ENCODE data around the gene FOXP1. TPM values are rescaled to one million over a fixed set of nuclear protein-coding genes. Genes with fewer than 3 reads are reported as not detected.

The FOXP1 gene
- total RNA-seq, 1 experiment from 2014 or later, result 75.3 TPM

DNA sequence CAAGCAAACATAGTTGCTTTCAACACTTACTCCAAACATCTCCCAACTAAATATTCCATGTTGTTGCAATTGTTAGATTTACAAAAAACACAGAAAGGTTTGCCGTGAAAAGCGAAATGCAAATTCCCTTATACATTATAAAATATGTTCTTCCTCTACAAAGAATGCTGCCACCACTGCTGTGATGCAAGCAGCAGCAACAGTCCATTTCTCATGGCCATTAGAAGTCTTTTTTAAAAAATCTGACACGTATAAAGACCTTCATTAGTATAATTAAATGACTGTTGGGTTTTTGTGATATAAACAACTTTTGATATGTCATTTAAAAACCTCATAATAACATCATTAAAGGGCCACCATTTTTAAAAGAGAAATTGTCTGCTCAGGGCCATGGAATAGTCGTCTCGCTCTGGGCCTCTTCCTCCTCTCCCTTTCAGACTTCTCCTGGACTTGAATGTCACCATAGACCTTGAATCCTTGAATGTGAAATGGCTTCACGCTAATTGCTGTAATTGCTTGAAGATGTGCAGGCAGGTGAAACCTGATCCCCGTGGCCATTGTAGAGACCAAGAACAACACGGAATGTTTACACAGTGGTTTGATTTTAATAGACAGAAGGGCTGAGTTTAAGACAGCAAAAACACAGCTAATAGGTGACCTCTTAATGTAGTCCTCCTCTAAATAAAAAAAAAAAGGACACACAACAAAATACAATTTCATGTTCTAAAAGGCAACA is 450.4 kb downstream of the FOXP1 start:
- Histone ChIP-seq H3K27me3 (ENCODE audit: insufficient read depth, low read length) (no peaks in the 10 kb centered on the region), H2BK15ac (ENCODE audit: low read depth, low read length) (no peak overlapping the region), H3K79me1 (ENCODE audit: insufficient read depth, low read depth, low read length, poor library complexity, severe bottlenecking) (no peaks in the 10 kb centered on the region), H2BK20ac (ENCODE audit: low read depth, low read length, poor library complexity, severe bottlenecking) (no peak overlapping the region), H3K9ac (ENCODE audit: extremely low read depth, insufficient read length, low read length) (no peak overlapping the region), H3K27ac (ENCODE audit: insufficient read length, low read depth, low read length) (no peak overlapping the region), H4K91ac (ENCODE audit: insufficient read length, low read depth, low read length) (no peak overlapping the region), H3K56ac (ENCODE audit: insufficient read length, low read depth, low read length) (no peak overlapping the region), H4K20me1 (ENCODE audit: control insufficient read depth, insufficient read depth, insufficient read length) (no peaks in the 10 kb centered on the region), H3K79me2 (ENCODE audit: insufficient read depth, low read length) (no peaks in the 10 kb centered on the region), H4K5ac (ENCODE audit: insufficient read length, low read depth, low read length) (no peak overlapping the region), H2BK5ac (ENCODE audit: insufficient read length, low read length) (no peak overlapping the region), H2AFZ (ENCODE audit: low read length) (no peak overlapping the region), H3K18ac (ENCODE audit: insufficient read length, low read depth, low read length) (no peak overlapping the region), H3K4ac (ENCODE audit: low read depth, low read length) (no peak overlapping the region), H4K8ac (replicated peaks; ENCODE audit: insufficient read length, low read depth, low read length) (no peak overlapping the region), H3K23me2 (ENCODE audit: insufficient read length, low read depth, low read length, poor library complexity, severe bottlenecking) (no peaks in the 10 kb centered on the region), H3T11ph (ENCODE audit: low read length) (no peak overlapping the region), H3K9me3 (ENCODE audit: control insufficient read depth, low read depth, low read length) (no peaks in the 10 kb centered on the region), H3K14ac (ENCODE audit: insufficient read depth, low read length) (no peak overlapping the region), H2BK12ac (ENCODE audit: insufficient read length, low read depth, low read length) (no peak overlapping the region), H3K23ac (ENCODE audit: insufficient read length, low read depth, low read length) (no peak overlapping the region), H3K4me1 (ENCODE audit: insufficient read depth, low read length) (peaks cover 32% of the 10 kb centered on the region; the same call in 1 of the 2 replicates), H3K4me2 (ENCODE audit: insufficient read depth, insufficient read length, low read length) (no peak overlapping the region), H2BK120ac (ENCODE audit: low read depth, low read length, poor library complexity, severe bottlenecking) (no peak overlapping the region), H2AK5ac (ENCODE audit: insufficient read length, low read length) (no peak overlapping the region)
- TF ChIP-seq, protein P1, sequence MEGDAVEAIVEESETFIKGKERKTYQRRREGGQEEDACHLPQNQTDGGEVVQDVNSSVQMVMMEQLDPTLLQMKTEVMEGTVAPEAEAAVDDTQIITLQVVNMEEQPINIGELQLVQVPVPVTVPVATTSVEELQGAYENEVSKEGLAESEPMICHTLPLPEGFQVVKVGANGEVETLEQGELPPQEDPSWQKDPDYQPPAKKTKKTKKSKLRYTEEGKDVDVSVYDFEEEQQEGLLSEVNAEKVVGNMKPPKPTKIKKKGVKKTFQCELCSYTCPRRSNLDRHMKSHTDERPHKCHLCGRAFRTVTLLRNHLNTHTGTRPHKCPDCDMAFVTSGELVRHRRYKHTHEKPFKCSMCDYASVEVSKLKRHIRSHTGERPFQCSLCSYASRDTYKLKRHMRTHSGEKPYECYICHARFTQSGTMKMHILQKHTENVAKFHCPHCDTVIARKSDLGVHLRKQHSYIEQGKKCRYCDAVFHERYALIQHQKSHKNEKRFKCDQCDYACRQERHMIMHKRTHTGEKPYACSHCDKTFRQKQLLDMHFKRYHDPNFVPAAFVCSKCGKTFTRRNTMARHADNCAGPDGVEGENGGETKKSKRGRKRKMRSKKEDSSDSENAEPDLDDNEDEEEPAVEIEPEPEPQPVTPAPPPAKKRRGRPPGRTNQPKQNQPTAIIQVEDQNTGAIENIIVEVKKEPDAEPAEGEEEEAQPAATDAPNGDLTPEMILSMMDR (conservative IDR thresholded peaks at IDR 0.05), result no peak
- WGBS (ENCODE audit: extremely low coverage, insufficient read length, low lambda C conversion rate), result no CpG with 5 or more reads among the region's 8 CpGs
- no peak for DNase-seq
- Mint-ChIP-seq H3K27ac (no peak overlapping the region; a peak in 2 of 7 replicates), H3K4me3 (0 out of 5 replicates have a peak overlapping the region, but pooled peaks of 1 of the 2 experiments have one; percentile 0), H3K4me1 (peaks cover 82 to 83% of the 10 kb centered on the region in 2 experiments), H3K9me3 (no peaks in the 10 kb centered on the region), H3K36me3 (ENCODE audit: insufficient read depth in 1 of 3, low read depth in 3 of 3) (no peaks in the 10 kb centered on the region), H3K27me3 (ENCODE audit: low read depth) (no peaks in the 10 kb centered on the region; the same call in 1 of the 2 replicates)

Measured in H9 (cell line).